MG63 (cell line): Measurements from ENCODE around the gene ASPHD2. TPM values are rescaled to one million over a fixed set of nuclear protein-coding genes. Genes with fewer than 3 reads are reported as not detected.

Source experiments
- total RNA-seq: library from RNA; depleted of rRNA; stranded (reverse); fragments of >200 nt; shearing (Covaris generic); gene quantifications from 2 replicates; pipeline ENCODE4 v1.2.3, GENCODE V29; 2014; ENCODE audit warnings: low replicate concordance; rRNA removed

The ASPHD2 gene
- total RNA-seq, 1 experiment from 2014 or later: 3.4 TPM

Other genes starting within 250 kb of the ASPHD2 start
- gene HPS4, start 54.5 kb downstream of the ASPHD2 start, total RNA-seq: 13.0 and 13.9 TPM in 2 replicates
- gene SRRD, start 54.6 kb downstream of the ASPHD2 start, total RNA-seq: 18.6 and 30.6 TPM in 2 replicates
- 37.6 and 51.1 TPM in 2 replicates for gene TFIP11, start 83.2 kb downstream of the ASPHD2 start, total RNA-seq
- gene TPST2, start 160.9 kb downstream of the ASPHD2 start, total RNA-seq: 21.1 and 37.1 TPM in 2 replicates
- not detected in 2 replicates for gene CRYBB1, start 188.8 kb downstream of the ASPHD2 start, total RNA-seq
- gene CRYBA4, start 192.7 kb downstream of the ASPHD2 start, total RNA-seq: not detected in 2 replicates
- gene MIAT, start 228.3 kb downstream of the ASPHD2 start, total RNA-seq: 0.33 TPM in 1 of 2 replicates, not detected in the other